HEK293T (cell line): ENCODE measurements around the gene UAP1L1.

Experiments used
- ELF4 ChIP-seq: fragments of 450-650 bp; IDR thresholded peaks from 2 replicates; pipeline ENCODE4 v1.6.1; 2017; ENCODE audit warnings: antibody characterized with exemption
- HDGF ChIP-seq: fragments of 450-650 bp; IDR thresholded peaks from 2 replicates; pipeline ENCODE4 v1.6.1; 2017; ENCODE audit warnings: antibody characterized with exemption, borderline replicate concordance
- NFRKB ChIP-seq: fragments of 450-650 bp; IDR thresholded peaks from 2 replicates; pipeline ENCODE4 v1.6.1; 2016; ENCODE audit warnings: mild to moderate bottlenecking, moderate library complexity
- SP1 ChIP-seq: fragments of 450-650 bp; IDR thresholded peaks from 2 replicates; pipeline ENCODE4 v1.6.1; 2017

DNA sequence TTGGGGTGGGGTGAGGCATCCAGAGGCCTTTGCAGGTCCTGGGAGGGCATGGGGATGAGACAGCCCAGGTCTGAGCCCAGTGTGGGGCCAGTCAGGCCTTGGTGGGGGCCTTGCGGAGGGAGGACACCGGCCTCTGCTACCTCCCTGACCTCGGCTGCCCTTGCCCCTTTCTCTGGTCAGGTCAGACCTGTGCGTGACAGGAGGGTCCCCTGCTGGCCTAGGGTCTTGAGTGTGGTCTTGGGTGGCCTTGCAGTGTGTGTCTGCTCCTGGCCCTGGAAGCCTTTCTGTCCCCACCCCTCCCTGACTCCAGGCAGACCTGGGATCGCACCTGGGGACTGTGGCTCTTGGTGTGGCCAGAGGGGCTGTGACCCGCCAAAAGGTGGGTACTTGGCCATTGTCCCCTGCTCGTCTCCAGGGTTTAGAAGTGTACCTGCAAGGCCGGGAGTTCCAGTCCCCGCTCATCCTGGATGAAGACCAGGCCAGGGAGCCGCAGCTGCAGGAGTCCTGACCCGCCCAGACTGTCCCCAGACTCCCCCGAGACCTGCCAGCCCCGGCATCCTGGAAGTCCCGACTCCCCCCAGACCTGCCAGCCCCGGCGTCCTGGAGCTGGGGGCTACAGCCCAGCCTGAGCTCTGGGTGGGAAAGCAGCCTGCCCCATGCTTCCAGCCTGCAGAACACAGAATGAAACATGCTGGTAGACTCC, 5.1 kb downstream of the UAP1L1 start:
- no peak for TF ChIP-seq NFRKB
- no peak for TF ChIP-seq ELF4
- no peak for TF ChIP-seq SP1
- no peak for TF ChIP-seq HDGF
